ENCODE measurements around the gene TMPRSS7.

DNA sequence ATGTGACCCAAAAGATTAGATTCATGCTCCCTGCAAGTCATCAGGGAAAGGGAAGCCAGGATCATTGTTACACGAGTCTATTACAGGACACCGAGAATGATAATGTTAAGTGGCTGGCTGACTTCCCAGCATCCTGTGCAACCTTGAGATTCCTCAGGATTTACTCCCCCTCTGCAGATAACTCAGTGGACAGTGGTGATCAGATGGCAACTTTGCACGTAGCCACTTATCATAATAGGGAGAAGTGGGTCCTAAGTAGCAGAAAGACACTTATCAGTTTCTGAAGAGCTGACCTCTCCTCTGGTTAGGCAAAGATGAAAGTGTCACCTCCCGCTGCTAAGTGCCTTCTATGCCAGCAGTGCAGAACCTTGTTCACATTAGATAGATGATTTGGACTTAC, 6.7 kb upstream of the TMPRSS7 start:
- TF ChIP-seq, protein P1, sequence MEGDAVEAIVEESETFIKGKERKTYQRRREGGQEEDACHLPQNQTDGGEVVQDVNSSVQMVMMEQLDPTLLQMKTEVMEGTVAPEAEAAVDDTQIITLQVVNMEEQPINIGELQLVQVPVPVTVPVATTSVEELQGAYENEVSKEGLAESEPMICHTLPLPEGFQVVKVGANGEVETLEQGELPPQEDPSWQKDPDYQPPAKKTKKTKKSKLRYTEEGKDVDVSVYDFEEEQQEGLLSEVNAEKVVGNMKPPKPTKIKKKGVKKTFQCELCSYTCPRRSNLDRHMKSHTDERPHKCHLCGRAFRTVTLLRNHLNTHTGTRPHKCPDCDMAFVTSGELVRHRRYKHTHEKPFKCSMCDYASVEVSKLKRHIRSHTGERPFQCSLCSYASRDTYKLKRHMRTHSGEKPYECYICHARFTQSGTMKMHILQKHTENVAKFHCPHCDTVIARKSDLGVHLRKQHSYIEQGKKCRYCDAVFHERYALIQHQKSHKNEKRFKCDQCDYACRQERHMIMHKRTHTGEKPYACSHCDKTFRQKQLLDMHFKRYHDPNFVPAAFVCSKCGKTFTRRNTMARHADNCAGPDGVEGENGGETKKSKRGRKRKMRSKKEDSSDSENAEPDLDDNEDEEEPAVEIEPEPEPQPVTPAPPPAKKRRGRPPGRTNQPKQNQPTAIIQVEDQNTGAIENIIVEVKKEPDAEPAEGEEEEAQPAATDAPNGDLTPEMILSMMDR (IDR thresholded peaks at IDR 0.05), result no peak
- TF ChIP-seq POLR2AphosphoS5 (IDR thresholded peaks at IDR 0.05) (no peak), POLR2A (IDR thresholded peaks at IDR 0.05; ENCODE audit: low read depth) (no peak)

Measured in esophagus muscularis mucosa (tissue), 3 donors.